ENCODE data around the gene SYT8.

The SYT8 gene

DNA sequence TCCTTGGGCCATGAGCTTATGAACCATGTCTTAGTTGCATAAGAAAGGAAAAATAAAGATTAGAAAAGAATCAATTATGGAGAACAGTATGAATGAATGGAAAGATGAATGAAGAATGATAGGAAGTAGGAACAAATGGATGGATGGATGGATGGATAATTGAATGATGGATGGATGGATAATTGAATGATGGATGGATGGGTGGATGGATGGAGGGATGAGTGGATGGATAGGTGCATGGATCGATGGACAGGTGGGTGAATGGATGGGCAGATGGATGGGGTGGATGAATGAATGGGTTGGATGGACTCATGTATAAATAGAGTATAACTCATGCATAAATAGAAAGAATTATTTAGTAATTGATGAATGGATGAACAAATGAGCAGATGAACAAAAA is 25.3 kb downstream of the SYT8 start:
- no peak for DNase-seq (ENCODE audit: low read depth in 3 of 3)

DNA sequence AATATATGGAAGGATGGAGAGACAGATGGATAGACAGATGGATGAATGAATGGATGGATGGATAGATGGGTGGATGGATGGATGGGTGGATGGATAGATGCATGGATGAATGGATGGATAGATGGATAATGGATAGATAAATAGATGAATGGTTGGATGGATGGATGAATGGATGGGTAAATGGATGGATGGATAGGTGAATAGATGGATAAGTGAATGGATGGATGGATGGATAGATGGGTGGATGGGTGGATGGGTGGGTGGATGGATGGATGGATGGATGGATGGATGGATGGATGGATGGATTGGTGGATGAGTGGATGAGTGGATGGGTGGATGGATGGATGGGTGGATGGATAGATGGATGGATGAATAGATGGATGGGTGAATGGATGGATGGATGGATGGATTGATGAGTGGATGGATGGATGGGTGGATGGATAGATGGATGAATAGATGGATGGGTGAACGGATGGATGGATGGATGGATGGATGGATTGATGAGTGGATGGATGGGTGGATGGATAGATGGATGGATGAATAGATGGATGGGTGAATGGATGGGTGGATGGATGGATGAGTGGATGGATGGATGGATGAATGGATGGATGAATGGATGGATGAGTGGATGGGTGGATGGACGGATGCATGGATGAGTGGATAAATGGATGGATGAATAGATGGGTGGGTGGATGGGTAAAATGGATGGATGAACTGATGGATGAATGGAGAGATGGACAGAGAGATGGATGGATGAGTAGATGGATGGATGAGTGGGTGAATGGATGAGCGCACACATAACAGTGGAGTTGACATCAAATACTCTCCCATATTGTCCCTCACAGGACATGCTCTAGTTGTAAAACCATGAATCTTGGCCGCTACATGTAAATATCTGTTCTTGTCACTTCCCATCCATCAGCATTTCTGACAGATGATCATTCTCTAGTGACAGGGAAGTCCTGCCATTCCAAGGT is 26.9 kb downstream of the SYT8 start:
- no peak for DNase-seq (ENCODE audit: low read depth in 3 of 3)

DNA sequence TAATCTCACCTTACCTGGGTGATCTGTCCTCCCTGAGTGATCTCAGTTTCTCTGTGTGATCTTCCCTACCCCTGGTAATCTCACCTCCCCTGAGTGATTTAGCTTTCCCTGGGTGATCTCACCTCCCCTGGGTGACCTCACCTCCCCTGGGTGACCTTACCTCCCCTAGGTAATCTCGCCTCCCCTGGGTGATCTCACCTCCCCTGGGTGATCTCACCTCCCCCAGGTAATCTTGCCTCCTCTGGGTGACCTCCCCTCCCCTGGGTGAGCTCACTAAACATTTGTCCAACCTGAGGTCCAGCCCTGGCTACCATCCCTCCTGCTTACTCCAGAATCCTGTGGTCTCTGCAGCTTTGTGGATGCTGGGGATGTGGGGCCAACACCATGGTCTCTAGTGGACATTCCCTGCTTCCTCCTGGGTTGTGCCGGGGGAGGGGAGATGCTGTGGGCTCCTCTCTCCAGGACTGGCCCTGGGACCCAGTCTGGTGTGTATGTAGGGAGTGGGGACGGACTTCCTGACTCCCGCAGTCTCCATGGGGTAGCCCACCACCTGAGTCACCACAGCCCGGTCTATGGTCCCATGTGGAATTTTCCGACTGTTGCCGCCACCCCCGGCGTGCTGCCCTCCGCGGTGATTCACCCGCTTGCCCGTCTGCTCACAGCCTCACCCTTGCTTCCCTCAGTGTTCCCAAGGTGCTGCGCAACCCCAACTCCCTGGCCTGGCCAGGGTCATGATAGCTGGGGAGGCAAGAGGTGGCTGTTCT is 28.0 kb downstream of the SYT8 start:
- no peak for DNase-seq (ENCODE audit: low read depth in 3 of 3)

GRCh38 chr11:1863352-1864216 is 28.8 kb downstream of the SYT8 start:
- no peak for DNase-seq (ENCODE audit: low read depth in 3 of 3)

- no peak for DNase-seq (ENCODE audit: low read depth in 3 of 3)
These were observed 29.4 kb downstream of the SYT8 start for GRCh38 chr11:1864231-1864630.

- no peak for DNase-seq (ENCODE audit: low read depth in 3 of 3)
These were observed 30.3 kb downstream of the SYT8 start for GRCh38 chr11:1864831-1865665.

- DNase-seq (ENCODE audit: low read depth in 3 of 3) = no peak
These were observed 31.4 kb downstream of the SYT8 start for GRCh38 chr11:1866226-1866625.

GRCh38 chr11:1866776-1867175 is 32.0 kb downstream of the SYT8 start:
- no peak for DNase-seq (ENCODE audit: low read depth in 3 of 3)

DNA sequence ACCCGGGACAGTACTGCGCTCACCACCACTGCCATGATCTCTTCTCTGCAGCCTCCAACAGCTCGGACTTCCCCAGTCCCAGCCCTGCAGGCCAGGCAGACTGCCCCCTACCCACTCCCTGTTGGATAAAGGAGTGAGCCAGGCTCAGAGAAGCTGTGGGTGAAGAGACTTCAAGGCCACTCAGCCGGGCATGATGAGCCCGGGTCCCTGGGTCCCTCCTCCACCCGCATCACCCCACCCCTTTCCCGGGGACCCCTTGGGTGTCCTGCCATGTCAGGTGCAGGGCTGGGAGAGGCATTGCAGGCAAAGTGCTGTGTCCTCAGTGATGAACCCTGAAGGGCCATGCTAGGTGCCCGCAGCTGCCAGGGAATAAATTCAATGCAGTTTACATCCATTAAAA is 32.6 kb downstream of the SYT8 start:
- no peak for DNase-seq (ENCODE audit: low read depth in 3 of 3)

DNA sequence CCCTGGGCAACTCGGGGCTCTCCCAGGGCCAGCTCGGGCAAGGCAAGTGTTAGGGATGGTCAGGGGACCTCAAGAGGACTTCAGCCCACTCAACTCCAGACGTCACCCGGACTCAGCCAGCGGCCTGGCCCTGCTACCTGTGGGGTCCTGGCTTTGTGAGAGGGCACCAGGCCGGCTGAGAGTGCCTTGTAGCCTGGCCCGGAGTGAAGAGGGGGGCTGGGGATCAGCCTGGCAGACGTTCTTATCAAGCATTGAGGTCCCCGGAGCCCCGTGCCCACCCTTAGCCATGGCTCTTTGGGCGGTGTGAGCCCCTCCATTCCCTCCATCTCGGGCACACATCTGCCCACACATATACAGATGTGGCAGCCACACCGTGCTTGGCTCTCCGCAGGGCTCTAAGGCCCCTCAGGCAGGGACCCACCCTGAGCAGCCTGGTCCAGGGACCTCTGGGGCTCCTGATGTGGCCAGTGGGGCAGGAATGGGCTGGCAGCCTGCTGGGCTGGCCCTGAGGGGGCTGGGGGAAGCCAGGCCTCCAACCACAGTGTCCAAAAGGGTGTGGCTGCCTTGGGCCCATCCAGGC is 33.4 kb downstream of the SYT8 start:
- DNase-seq (ENCODE audit: low read depth in 3 of 3) = no peak

GRCh38 chr11:1868636-1869291 is 34.0 kb downstream of the SYT8 start:
- DNase-seq (ENCODE audit: low read depth in 3 of 3) = no peak

DNA sequence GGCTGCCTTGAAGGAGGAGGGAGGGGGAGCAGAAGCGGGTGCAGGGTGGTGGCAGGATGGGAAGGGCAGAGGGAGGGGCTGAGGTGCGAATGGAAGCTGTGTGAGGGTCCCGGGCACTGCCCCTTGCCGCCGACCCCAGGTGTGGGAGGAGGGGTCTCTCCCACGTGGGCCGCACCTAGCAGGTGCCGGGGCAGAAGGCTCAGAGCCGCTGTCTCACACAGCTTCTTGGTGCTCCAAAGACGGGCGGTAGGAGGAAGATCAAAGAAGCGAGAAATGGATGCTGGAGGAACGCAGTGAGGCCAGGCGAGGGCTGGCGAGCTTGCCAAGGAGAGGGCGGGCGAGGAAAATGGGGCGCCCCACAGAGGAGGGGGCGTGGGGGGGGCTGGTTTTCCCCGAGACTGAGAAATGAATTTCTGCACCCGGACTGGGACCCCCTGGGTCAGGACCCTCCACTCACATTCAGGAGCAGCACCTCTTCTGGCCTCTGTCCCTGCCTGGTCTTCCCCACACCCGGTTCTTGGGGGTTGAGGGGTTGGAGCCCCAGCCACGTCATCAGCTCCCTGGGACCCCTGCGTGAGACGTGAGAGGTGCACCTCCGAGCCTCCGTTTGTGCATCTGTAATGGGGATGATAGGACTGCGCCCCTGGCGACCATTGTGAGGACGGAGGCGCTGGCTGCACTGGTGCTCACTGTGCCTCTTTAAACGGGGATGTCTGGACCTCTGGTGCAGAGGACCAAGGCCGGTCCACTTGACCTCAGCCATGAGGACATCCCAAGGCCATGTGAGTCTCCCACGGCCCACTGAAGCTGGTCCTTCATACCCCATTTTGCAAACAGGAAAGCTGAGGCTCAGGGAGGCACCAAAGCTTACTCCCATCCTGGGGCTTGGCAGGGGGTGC is 34.9 kb downstream of the SYT8 start:
- DNase-seq (ENCODE audit: low read depth in 3 of 3) = no peak

GRCh38 chr11:1870326-1870696 is 35.5 kb downstream of the SYT8 start:
- DNase-seq (ENCODE audit: low read depth in 3 of 3) = no peak

- DNase-seq (ENCODE audit: low read depth in 3 of 3) = no peak
These were observed 36.1 kb downstream of the SYT8 start for GRCh38 chr11:1870721-1871466.

DNA sequence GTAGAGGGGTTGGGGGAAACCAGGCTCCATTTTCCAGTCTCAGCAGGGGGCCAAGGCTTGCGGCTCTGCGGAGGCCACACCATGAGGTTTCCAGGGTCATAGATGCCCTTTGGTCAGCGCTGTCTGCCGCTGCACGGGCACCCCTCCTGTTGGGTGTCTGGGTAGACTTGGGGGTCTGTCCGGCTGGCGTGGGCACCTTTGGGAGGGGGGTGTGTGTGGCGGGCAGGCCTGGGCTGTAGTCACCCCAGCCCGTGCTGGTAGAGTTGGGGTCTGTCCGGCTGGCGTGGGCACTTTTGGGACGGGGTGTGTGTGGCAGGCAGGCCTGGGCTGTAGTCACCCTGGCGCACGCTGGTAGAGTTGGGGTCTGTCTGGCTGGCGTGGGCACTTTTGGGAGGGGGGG is 36.7 kb downstream of the SYT8 start:
- DNase-seq (ENCODE audit: low read depth in 3 of 3) = no peak

DNA sequence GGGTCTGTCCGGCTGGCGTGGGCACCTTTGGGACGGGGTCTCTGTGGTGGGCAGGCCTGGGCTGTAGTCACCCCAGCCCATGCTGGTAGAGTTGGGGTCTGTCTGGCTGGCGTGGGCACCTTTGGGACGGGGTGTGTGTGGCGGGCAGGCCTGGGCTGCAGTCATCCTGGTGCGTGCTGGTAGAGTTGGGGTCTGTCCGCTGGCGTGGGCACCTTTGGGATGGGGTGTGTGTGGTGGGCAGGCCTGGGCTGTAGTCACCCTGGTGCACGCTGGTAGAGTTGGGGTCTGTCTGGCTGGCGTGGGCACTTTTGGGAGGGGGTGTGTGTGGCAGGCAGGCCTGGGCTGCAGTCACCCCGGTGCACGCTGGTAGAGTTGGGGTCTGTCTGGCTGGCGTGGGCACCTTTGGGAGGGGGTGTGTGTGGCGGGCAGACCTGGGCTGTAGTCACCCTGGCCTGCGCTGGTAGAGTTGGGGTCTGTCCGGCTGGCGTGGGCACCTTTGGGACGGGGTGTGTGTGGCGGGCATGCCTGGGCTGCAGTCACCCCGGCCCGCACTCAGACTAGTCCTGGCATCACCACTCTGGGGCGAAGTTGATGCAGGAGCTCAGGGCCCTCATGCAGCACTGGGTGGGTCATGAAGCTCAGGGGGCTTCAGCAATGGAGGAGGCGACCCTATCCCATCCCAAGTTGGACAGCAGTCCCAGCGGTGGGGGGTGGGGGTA is 37.6 kb downstream of the SYT8 start:
- DNase-seq (ENCODE audit: low read depth in 3 of 3) = no peak

GRCh38 chr11:1873048-1873812 is 38.4 kb downstream of the SYT8 start:
- DNase-seq (ENCODE audit: low read depth in 3 of 3) = no peak

Measured in stimulated activated CD4-positive, alpha-beta T cell treated with anti-CD3 and anti-CD28 coated beads, TNF-alpha, amount 100 ng/mL, for 4 hours (primary cell).